Measurements from ENCODE around the gene SEMA7A.
"Not testable (repeated sequence)": the region's sequence is repeated elsewhere in the genome, so short reads cannot be mapped to it uniquely, and the experiment has no call there.

The SEMA7A gene

DNA sequence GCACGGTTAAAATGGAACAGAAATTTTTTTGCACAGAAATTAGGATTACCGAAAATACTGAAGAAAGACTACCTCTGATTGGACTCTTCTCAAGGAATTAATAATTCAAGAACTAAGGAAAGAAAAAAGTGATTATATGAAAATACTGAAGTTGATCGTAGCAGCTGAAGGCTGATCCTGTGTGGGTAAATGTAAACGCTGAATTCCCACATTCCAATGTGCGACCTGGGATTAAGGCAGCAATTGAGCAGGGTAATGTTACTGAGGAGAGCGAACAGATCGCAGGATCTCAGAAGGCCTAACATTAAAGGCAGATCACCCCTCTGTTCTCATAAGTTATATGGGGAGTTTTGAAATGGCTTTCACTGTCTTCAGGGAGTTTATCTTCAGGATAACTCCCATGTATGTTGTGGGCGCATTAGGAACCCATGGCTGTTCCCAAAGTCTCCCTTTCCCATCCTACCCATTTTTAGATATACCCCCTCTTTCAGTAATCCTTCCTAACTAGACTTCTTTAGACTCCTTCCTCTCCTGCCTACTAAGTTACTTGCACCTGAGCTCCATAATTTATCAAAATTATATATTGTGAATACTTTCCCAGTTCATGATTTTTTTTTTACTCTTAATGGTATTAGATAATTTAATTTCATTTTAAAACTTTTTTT lies 28.2 kb upstream of the SEMA7A start:
- TF ChIP-seq POLR2A (IDR thresholded peaks at IDR 0.05; ENCODE audit: low read depth, low read length) = no peak
- FAIRE-seq (no peak), DNase-seq (ENCODE audit: insufficient read length) (no peak)

DNA sequence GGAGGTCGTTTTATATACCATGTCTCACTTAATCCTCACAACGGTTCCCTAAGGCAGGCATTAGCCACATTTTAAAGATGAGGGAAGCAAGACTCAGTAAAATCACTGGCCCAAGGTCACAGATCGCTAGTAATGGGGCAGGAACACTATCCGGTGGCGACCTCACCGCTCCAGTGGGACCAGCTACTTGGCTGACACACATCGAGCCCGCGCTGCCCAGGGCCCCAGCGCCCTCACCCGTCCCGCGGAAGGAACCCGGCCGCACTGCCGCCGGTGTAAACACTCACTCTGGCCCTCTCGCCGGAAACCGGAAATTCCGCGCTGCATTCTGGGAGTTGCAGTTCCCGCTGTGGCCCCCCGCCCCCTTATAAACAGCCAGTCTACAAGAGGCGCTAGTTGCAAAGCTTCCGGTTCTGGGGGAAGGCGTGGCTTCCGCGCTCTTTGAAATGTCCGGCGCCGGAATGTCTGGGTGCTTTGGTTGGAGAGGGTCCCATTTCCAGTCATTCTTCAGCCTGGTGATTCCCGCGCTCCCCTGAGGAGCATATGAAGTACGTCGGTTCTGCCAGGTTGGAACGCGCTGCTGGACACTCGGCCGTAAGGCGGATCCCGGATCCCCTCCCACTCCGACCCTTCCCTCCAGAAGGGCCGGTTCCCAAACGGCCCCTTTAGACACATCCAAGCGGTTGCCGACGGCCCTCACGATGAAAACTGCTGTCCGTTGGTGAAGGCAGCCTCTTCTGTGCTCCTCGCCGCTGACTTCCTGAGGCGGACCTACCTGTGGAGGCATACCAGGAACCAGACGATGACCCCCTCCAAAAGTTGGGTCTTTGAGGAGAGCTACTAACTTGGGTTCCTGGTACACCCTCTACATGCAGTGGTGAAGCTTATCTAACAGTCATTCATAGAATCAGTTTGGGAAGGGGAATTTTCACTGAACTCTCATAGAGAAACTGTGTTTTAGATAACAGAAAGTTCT lies 27.4 kb upstream of the SEMA7A start, which contains the start of gene UBL7:
UBL7 (minus strand) TSS at position 290 of the 976 bp plus-strand sequence. CDS start 2,293 bp downstream, outside the sequence.
- FAIRE-seq (peak; percentile 90), DNase-seq (ENCODE audit: insufficient read length) (peak; percentile 83)
- TF ChIP-seq POLR2A (IDR thresholded peaks at IDR 0.05; ENCODE audit: low read depth, low read length) (peak; percentile 90), POLR2AphosphoS5 (IDR thresholded peaks at IDR 0.05; ENCODE audit: low read depth, low read length) (peak; percentile 85), TAF1 (IDR thresholded peaks at IDR 0.05; ENCODE audit: borderline replicate concordance, low read depth, low read length) (peak; percentile 88)

DNA sequence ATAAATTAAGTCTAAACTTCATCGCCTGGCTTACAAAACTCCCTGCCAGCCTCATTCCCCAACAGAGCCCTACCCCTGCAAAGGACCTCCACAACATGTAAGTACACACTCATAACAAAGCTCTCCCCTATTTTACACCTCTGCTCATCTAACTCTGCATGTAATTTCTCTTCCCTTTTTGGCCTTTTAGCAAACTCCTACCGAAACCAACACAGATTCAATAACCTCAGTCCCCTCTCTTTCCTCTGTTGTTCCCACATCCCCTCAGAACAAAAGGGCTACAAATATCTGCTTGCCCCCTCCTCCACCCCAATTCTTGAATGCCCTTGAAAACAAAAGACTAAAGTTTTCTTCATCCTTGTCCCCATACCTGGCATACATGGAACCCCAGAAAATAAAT lies 26.5 kb upstream of the SEMA7A start:
- DNase-seq (ENCODE audit: insufficient read length) (no peak), FAIRE-seq (no peak)
- TF ChIP-seq POLR2A (IDR thresholded peaks at IDR 0.05; ENCODE audit: low read depth, low read length) (no peak), POLR2AphosphoS5 (IDR thresholded peaks at IDR 0.05; ENCODE audit: low read depth, low read length) (no peak), TAF1 (IDR thresholded peaks at IDR 0.05; ENCODE audit: borderline replicate concordance, low read depth, low read length) (no peak)

DNA sequence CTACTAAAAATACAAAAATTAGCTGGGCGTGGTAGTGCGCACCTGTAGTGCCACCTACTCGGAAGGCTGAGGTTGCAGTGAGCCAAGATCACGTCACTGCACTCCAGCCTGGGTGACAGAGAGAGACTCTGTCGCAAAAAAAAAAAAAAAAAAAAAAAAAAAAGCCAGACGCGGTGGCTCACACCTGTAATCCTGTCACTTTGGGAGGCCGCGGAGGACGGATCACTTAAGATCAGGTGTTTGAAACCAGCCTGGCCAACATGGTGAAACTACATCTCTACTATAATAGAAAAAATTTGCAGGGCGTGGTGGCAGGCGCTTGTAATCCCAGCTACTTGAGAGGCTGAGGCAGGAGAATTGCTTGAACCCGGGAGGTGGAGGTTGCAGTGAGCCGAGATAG lies 26.0 kb upstream of the SEMA7A start:
- FAIRE-seq; DNase-seq (ENCODE audit: insufficient read length): not testable (repeated sequence)

GRCh38 chr15:74458473-74458872 lies 24.7 kb upstream of the SEMA7A start:
- DNase-seq (ENCODE audit: insufficient read length) (no peak), FAIRE-seq (no peak)
- TF ChIP-seq POLR2A (IDR thresholded peaks at IDR 0.05; ENCODE audit: low read depth, low read length) (no peak), TAF1 (IDR thresholded peaks at IDR 0.05; ENCODE audit: borderline replicate concordance, low read depth, low read length) (no peak), POLR2AphosphoS5 (IDR thresholded peaks at IDR 0.05; ENCODE audit: low read depth, low read length) (no peak)

GRCh38 chr15:74457036-74457435 lies 23.3 kb upstream of the SEMA7A start:
- not testable (repeated sequence) for DNase-seq (ENCODE audit: insufficient read length); FAIRE-seq

- DNase-seq (ENCODE audit: insufficient read length) (no peak), FAIRE-seq (peak; percentile 30)
- TF ChIP-seq TAF1 (IDR thresholded peaks at IDR 0.05; ENCODE audit: borderline replicate concordance, low read depth, low read length) = no peak
- no peak for TF ChIP-seq POLR2A (IDR thresholded peaks at IDR 0.05; ENCODE audit: low read depth, low read length)
- TF ChIP-seq POLR2AphosphoS5 (IDR thresholded peaks at IDR 0.05; ENCODE audit: low read depth, low read length) = no peak
These were observed 21.2 kb upstream of the SEMA7A start for GRCh38 chr15:74454764-74455500.

DNA sequence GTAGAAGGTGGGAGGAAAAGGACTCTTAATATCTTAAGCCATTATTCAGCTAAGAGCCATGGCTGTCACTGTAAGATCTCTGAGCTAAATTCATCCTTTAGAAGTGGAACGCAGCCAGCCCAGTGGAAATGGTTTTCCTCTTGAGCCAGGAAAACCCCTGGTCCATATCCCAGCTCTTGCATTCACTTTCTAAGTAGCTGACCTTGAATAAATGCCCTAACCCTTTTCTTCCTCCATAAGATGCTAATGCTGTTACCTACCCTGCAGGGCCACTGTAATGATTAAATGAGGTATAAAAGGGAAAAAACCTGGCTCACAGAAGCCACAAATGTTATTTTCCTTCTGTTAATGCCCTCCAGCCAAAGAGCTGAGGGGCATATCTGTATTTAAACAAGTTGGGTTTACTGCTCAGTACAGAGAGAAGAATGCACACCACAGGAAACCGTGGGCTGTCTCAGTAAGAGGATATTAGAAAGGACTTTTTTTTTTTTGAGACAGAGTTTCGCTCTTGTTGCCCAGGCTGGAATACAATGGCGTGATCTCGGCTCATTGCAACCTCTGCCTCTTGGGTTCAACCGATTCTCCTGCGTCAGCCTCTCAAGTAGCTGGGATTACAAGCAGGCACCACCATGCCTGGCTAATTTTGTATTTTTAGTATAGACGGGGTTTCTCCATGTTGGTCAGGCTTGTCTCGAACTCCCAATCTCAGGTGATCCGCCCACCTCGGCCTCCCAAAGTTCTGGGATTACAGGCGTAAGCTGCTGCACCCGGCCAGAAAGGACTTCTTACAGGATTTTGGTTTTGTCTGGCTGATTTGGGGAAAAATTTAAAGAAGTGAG lies 20.4 kb upstream of the SEMA7A start:
- FAIRE-seq = peak; percentile 74
- no peak for DNase-seq (ENCODE audit: insufficient read length)
- TF ChIP-seq POLR2A (IDR thresholded peaks at IDR 0.05; ENCODE audit: low read depth, low read length) = no peak
- TF ChIP-seq TAF1 (IDR thresholded peaks at IDR 0.05; ENCODE audit: borderline replicate concordance, low read depth, low read length) = no peak
- no peak for TF ChIP-seq POLR2AphosphoS5 (IDR thresholded peaks at IDR 0.05; ENCODE audit: low read depth, low read length)

GRCh38 chr15:74451861-74452835 lies 18.4 kb upstream of the SEMA7A start:
- FAIRE-seq (no peak), DNase-seq (ENCODE audit: insufficient read length) (no peak)
- TF ChIP-seq TAF1 (IDR thresholded peaks at IDR 0.05; ENCODE audit: borderline replicate concordance, low read depth, low read length) (no peak), POLR2A (IDR thresholded peaks at IDR 0.05; ENCODE audit: low read depth, low read length) (no peak), POLR2AphosphoS5 (IDR thresholded peaks at IDR 0.05; ENCODE audit: low read depth, low read length) (no peak)

DNA sequence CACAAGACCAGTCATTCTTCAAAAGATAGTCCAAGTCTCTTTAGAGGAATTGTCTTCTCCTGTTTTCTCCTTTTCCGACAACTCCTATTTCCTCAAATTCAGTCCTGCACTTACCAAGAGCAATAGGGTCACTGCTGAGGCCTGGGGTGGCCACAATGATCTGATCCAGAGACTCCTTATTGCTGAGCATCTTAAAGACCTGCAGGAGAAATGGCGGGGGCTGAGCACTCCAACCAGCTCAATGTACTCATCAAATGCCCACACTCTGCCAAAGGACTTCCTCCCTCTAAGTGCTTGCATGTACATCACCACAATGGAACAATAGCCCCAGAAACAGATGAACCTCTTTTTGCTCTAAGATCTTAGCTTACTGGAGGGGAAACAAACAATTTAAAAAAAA lies 17.6 kb upstream of the SEMA7A start:
- no peak for TF ChIP-seq POLR2A (IDR thresholded peaks at IDR 0.05; ENCODE audit: low read depth, low read length)
- TF ChIP-seq TAF1 (IDR thresholded peaks at IDR 0.05; ENCODE audit: borderline replicate concordance, low read depth, low read length) = no peak
- no peak for TF ChIP-seq POLR2AphosphoS5 (IDR thresholded peaks at IDR 0.05; ENCODE audit: low read depth, low read length)
- FAIRE-seq = no peak

More for the DNA sequence above, 17.6 kb upstream of the SEMA7A start:
- DNase-seq (ENCODE audit: insufficient read length) = no peak

All from GM12892 (cell line).